H9 (cell line): ENCODE results near the gene KAZN. TPM values are rescaled to one million over a fixed set of nuclear protein-coding genes. Genes with fewer than 3 reads are reported as not detected.
A peak's percentile ranks its signal among the peaks of the same experiment; 100 is the strongest.

Experiments
- DNase-seq: peaks from one replicate; pipeline ENCODE4 v3.0.0-alpha.2; 2017
- H2AFZ ChIP-seq: one replicate; pipeline ENCODE4 v1.6.1; 2013; ENCODE audit warnings: mild to moderate bottlenecking, low read length, control low read depth, moderate library complexity
- H2AK5ac ChIP-seq: 2 replicates; pipeline ENCODE4 v1.6.1; 2013; ENCODE audit warnings: low read length, control low read depth, mixed read lengths; ENCODE audit not compliant: insufficient read length
- H2BK120ac ChIP-seq: one replicate; pipeline ENCODE4 v1.6.1; 2013; ENCODE audit warnings: low read depth, mild to moderate bottlenecking, low read length, control low read depth, inconsistent platforms; ENCODE audit not compliant: poor library complexity, severe bottlenecking
- H2BK12ac ChIP-seq: 2 replicates; pipeline ENCODE4 v1.6.1; 2013; ENCODE audit warnings: low read length, control low read depth, mixed read lengths, low read depth; ENCODE audit not compliant: insufficient read length
- H2BK15ac ChIP-seq: 2 replicates; pipeline ENCODE4 v1.6.1; 2013; ENCODE audit warnings: low read depth, low read length, control low read depth
- H2BK20ac ChIP-seq: one replicate; pipeline ENCODE4 v1.6.1; 2013; ENCODE audit warnings: low read depth, mild to moderate bottlenecking, low read length, control low read depth, inconsistent platforms; ENCODE audit not compliant: poor library complexity, severe bottlenecking
- H2BK5ac ChIP-seq: 2 replicates; pipeline ENCODE4 v1.6.1; 2013; ENCODE audit warnings: low read length, control low read depth, mixed read lengths; ENCODE audit not compliant: insufficient read length
- H3K14ac ChIP-seq: 2 replicates; pipeline ENCODE4 v1.6.1; 2013; ENCODE audit warnings: low read length, control low read depth; ENCODE audit not compliant: insufficient read depth
- H3K18ac ChIP-seq: 2 replicates; pipeline ENCODE4 v1.6.1; 2013; ENCODE audit warnings: low read depth, mild to moderate bottlenecking, mixed read lengths, low read length, control low read depth; ENCODE audit not compliant: insufficient read length
- H3K23ac ChIP-seq: 2 replicates; pipeline ENCODE4 v1.6.1; 2013; ENCODE audit warnings: low read length, control low read depth, mixed read lengths, low read depth; ENCODE audit not compliant: insufficient read length
- H3K23me2 ChIP-seq: 2 replicates; pipeline ENCODE4 v1.6.1; 2013; ENCODE audit warnings: low read depth, mild to moderate bottlenecking, mixed read lengths, low read length, control low read depth; ENCODE audit not compliant: insufficient read length, poor library complexity, severe bottlenecking
- H3K27ac ChIP-seq: 2 replicates; pipeline ENCODE4 v1.5.1; 2013; ENCODE audit warnings: low read length, control low read depth, mixed read lengths, low read depth; ENCODE audit not compliant: insufficient read length
- H3K27me3 ChIP-seq: 2 replicates; pipeline ENCODE4 v1.6.1; 2013; ENCODE audit warnings: low read length, control low read depth, inconsistent platforms; ENCODE audit not compliant: insufficient read depth
- H3K4ac ChIP-seq: 2 replicates; pipeline ENCODE4 v1.6.1; 2013; ENCODE audit warnings: low read depth, mild to moderate bottlenecking, control low read depth, inconsistent platforms, low read length, moderate library complexity
- H3K4me1 ChIP-seq: 2 replicates; pipeline ENCODE4 v1.6.1; 2013; ENCODE audit warnings: low read length, control low read depth, inconsistent platforms; ENCODE audit not compliant: insufficient read depth
- H3K4me2 ChIP-seq: 2 replicates; pipeline ENCODE4 v1.6.1; 2013; ENCODE audit warnings: low read length, control low read depth, mixed read lengths; ENCODE audit not compliant: insufficient read length, insufficient read depth
- H3K56ac ChIP-seq: 2 replicates; pipeline ENCODE4 v1.6.1; 2013; ENCODE audit warnings: low read depth, mild to moderate bottlenecking, mixed read lengths, low read length, control low read depth; ENCODE audit not compliant: insufficient read length
- H3K79me1 ChIP-seq: 2 replicates; pipeline ENCODE4 v1.6.1; 2013; ENCODE audit warnings: low read depth, mild to moderate bottlenecking, moderate library complexity, low read length, control low read depth, inconsistent platforms; ENCODE audit not compliant: insufficient read depth, poor library complexity, severe bottlenecking
- H3K79me2 ChIP-seq: 2 replicates; pipeline ENCODE4 v1.6.1; 2013; ENCODE audit warnings: low read length, control low read depth, inconsistent platforms; ENCODE audit not compliant: insufficient read depth
- H3K9ac ChIP-seq: 2 replicates; pipeline ENCODE4 v1.6.1; 2013; ENCODE audit warnings: low read length, control low read depth, mixed read lengths; ENCODE audit not compliant: insufficient read length; ENCODE audit errors: extremely low read depth
- H3K9me3 ChIP-seq: one replicate; pipeline ENCODE4 v1.6.1; 2013; ENCODE audit warnings: low read depth, low read length, inconsistent platforms; ENCODE audit not compliant: control insufficient read depth
- H3T11ph ChIP-seq: one replicate; pipeline ENCODE4 v1.6.1; 2013; ENCODE audit warnings: mild to moderate bottlenecking, low read length, control low read depth, inconsistent platforms
- H4K20me1 ChIP-seq: one replicate; pipeline ENCODE4 v1.6.1; 2013; ENCODE audit not compliant: control insufficient read depth, insufficient read length, insufficient read depth
- H4K5ac ChIP-seq: 2 replicates; pipeline ENCODE4 v1.6.1; 2013; ENCODE audit warnings: low read depth, mild to moderate bottlenecking, mixed read lengths, low read length, control low read depth; ENCODE audit not compliant: insufficient read length
- H4K8ac ChIP-seq: replicated peaks from 2 replicates; pipeline ENCODE4 v1.6.1; 2013; ENCODE audit warnings: low read length, control low read depth, mixed read lengths, low read depth; ENCODE audit not compliant: insufficient read length
- H4K91ac ChIP-seq: 2 replicates; pipeline ENCODE4 v1.6.1; 2013; ENCODE audit warnings: low read depth, mild to moderate bottlenecking, moderate library complexity, mixed read lengths, low read length, control low read depth; ENCODE audit not compliant: insufficient read length
- H3K27ac Mint-ChIP-seq, 3 experiments: 2 replicates in 2 of 3; 3 replicates in 1 of 3; pipeline ENCODE4 v1.8.0; 2020 to 2021; ENCODE audit warnings: mixed read lengths in 3 of 3, mild to moderate bottlenecking in 1 of 3, moderate library complexity in 1 of 3
- H3K27me3 Mint-ChIP-seq: 2 replicates; pipeline ENCODE4 v1.8.0; 2021; ENCODE audit warnings: low read depth, mild to moderate bottlenecking, moderate library complexity, mixed read lengths
- H3K36me3 Mint-ChIP-seq, 3 experiments: 2 replicates in 2 of 3; 3 replicates in 1 of 3; pipeline ENCODE4 v1.8.0; 2020 to 2021; ENCODE audit warnings: low read depth in 3 of 3, mixed read lengths in 3 of 3; ENCODE audit not compliant: insufficient read depth in 1 of 3
- H3K4me1 Mint-ChIP-seq, 2 experiments: 2 replicates each; pipeline ENCODE4 v1.8.0; 2020; ENCODE audit warnings: mixed read lengths in 2 of 2
- H3K4me3 Mint-ChIP-seq, 2 experiments: 2 replicates in 1 of 2; 3 replicates in 1 of 2; pipeline ENCODE4 v1.8.0; 2020 to 2021; ENCODE audit warnings: mild to moderate bottlenecking in 2 of 2, mixed read lengths in 2 of 2, moderate library complexity in 1 of 2
- H3K9me3 Mint-ChIP-seq, 2 experiments: 2 replicates in 1 of 2; 3 replicates in 1 of 2; pipeline ENCODE4 v1.8.0; 2020; ENCODE audit warnings: mild to moderate bottlenecking in 2 of 2, mixed read lengths in 2 of 2, moderate library complexity in 1 of 2
- WGBS: extraction: QIAGEN DNeasy Blood & Tissue Kit; methylation state at CpG from one replicate; pipeline ENCODE4 v1.1.7; 2013; ENCODE audit warnings: missing lambda C conversion rate, low lambda C conversion rate, mixed read lengths; ENCODE audit not compliant: insufficient read length; ENCODE audit errors: extremely low coverage; 5-methylcytosine and 5-hydroxymethylcytosine counted together
- total RNA-seq: library from RNA; stranded (reverse); gene quantifications from 2 replicates; pipeline ENCODE4 v1.2.1, GENCODE V29; 2021
- TF ChIP-seq, protein P1 (sequence below): fragments of 200-600 bp; sonication (generic); conservative IDR thresholded peaks from 3 replicates; pipeline ENCODE4 v1.8.0; 2021; ENCODE audit warnings: antibody characterized with exemption, mild to moderate bottlenecking

The KAZN gene
- total RNA-seq, 1 experiment from 2014 or later, result 7.6 TPM

GRCh38 chr1:14743368-14743767 lies 144.9 kb downstream of the KAZN start:
- Histone ChIP-seq H2BK20ac (no peak overlapping the region), H2BK15ac (no peak overlapping the region), H4K91ac (no peak overlapping the region), H3K79me2 (no peaks in the 10 kb centered on the region), H3K23ac (no peak overlapping the region), H2AFZ (no peak overlapping the region), H4K8ac (no peak overlapping the region), H3K56ac (no peak overlapping the region), H2BK12ac (no peak overlapping the region), H3K23me2 (no peaks in the 10 kb centered on the region), H3K4me1 (peaks cover 28% of the 10 kb centered on the region; the same call in 1 of the 2 replicates), H3K4ac (no peak overlapping the region), H3K27ac (no peak overlapping the region), H3K4me2 (no peak overlapping the region), H3K18ac (peak overlapping the region; percentile 35), H3K14ac (0 out of 2 replicates have a peak overlapping the region, but pooled peaks have one; percentile 59), H4K5ac (no peak overlapping the region), H3K27me3 (no peaks in the 10 kb centered on the region; the same call in 1 of the 2 replicates), H3K9me3 (no peaks in the 10 kb centered on the region), H2AK5ac (no peak overlapping the region), H4K20me1 (no peaks in the 10 kb centered on the region), H3T11ph (no peak overlapping the region), H2BK5ac (no peak overlapping the region), H3K9ac (no peak overlapping the region), H3K79me1 (peaks cover 3% of the 10 kb centered on the region), H2BK120ac (no peak overlapping the region)
- Mint-ChIP-seq H3K27me3 (peaks cover 20% of the 10 kb centered on the region), H3K9me3 (no peaks in the 10 kb centered on the region), H3K27ac (0 out of 7 replicates have a peak overlapping the region, but pooled peaks of 1 of the 3 experiments have one; percentile 46), H3K4me3 (no peak overlapping the region), H3K36me3 (no peaks in the 10 kb centered on the region), H3K4me1 (peaks cover 53 to 57% of the 10 kb centered on the region in 2 experiments)
- DNase-seq, result no peak
- no CpG with 5 or more reads among the region's 6 CpGs for WGBS
- TF ChIP-seq, protein P1, sequence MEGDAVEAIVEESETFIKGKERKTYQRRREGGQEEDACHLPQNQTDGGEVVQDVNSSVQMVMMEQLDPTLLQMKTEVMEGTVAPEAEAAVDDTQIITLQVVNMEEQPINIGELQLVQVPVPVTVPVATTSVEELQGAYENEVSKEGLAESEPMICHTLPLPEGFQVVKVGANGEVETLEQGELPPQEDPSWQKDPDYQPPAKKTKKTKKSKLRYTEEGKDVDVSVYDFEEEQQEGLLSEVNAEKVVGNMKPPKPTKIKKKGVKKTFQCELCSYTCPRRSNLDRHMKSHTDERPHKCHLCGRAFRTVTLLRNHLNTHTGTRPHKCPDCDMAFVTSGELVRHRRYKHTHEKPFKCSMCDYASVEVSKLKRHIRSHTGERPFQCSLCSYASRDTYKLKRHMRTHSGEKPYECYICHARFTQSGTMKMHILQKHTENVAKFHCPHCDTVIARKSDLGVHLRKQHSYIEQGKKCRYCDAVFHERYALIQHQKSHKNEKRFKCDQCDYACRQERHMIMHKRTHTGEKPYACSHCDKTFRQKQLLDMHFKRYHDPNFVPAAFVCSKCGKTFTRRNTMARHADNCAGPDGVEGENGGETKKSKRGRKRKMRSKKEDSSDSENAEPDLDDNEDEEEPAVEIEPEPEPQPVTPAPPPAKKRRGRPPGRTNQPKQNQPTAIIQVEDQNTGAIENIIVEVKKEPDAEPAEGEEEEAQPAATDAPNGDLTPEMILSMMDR, result no peak
